NCI-H748 (cell line): ENCODE measurements around the gene SMURF2.
"Not testable (repeated sequence)": the region's sequence is repeated elsewhere in the genome, so short reads cannot be mapped to it uniquely, and the experiment has no call there.

Experiments
- DNase-seq: peaks from one replicate; lab custom pipeline; 2025; ENCODE audit not compliant: unreplicated experiment; lab: John Stamatoyannopoulos, UW

SMURF2 gene

DNA sequence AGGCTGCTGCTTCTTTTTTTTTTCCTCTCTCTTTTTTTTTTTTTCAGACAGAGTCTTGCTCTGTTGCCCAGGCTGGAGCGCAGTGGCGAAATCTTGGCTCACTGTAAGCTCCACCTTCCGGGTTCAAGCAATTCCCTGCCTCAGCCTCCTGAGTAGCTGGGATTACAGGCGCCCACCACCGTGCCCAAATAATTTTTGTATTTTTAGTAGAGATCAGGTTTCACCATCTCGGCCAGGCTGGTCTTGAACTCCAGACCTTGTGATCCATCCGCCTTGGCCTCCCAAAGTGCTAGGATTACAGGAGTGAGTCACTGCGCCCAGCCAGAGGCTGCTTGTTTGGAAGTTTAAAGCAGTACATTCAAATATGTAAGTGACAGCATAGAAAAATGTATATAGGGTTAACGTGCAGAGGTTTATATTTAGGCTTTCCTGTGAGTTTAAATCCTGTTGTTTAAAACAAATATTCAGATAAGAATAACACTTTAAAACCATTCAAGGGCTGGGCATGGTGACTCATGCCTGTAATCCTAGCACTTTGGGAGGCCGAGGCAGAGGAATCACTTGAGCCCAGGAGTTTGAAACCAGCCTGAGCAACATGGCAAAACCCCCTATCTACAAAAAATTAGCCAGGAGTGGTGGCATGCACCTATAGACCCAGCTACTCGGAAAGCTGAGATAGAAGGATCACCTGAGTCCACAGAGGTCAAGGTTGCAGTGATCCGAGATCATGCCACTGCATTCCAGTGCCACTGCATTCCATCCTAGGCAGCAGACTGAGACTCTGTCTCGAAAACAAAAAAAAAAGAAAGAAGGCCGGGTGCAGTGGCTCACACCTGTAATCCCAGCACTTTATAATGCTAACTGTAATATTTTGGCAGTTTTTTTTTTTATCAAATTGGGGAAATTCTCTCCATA, 6.0 kb upstream of the SMURF2 start:
- not testable (repeated sequence) for DNase-seq

DNA sequence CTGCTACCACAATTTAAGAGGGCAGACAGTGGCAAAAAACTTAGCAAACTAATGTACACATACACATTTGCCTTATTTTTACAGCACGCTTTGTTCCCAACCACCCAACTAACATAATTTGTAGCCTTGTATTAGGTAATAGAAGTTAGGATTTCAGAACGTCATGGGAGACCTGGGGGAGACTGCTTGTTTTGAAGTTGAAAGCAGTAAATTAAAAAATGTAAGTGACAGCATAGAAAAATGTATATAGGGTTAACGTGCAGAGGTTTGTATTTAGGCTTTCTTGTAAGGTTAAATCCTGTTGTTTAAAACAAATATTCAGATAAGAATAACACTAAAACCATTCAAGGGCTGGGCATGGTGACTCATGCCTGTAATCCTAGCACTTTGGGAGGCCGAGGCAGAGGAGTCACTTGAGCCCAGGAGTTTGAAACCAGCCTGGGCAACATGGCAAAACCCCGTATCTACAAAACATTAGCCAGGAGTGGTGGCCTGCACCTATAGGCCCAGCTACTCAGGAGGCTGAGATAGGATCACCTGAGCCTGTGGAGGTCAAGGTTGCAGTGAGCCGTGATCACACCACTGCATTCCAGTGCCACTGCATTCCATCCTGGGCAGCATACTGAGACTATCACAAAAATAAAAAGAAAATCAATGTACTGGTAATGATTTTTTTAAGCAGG, 2.3 kb upstream of the SMURF2 start:
- DNase-seq: not testable (repeated sequence)

DNA sequence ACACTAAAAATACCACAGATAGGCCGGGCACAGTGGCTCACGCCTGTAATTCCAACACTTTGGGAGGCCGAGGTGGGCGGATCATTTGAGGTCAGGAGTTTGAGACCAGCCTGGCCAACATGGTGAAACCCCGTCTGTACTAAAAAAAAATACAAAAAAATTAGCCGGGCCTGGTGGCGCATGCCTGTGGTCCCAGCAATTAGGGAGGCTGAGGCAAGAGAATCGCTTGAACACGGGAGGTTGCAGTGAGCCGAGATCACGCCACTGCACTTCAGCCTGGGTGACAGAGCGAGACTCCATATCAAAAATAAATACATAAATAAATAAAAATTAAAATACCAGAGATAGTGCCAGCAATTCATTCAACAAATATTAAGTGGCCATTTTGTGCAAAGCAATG, 1.7 kb upstream of the SMURF2 start:
- DNase-seq: not testable (repeated sequence)

- DNase-seq: peak; percentile 79
These were observed 764 bp upstream of the SMURF2 start for GRCh38 chr17:64662774-64663367.

DNA sequence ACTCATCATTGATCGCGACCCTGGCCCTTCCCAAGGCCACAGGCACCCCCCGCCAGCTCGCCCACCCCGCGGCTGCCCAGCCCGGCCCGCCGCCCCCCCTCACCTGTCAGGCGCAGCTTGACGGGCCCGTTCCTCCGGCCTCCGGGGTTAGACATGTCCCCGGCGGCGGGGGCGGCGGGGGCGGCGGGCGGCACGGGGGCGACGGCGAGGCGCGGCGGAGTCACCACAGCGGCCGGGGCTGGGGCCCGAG, 456 bp downstream of the SMURF2 start:
- DNase-seq: no peak

- peak; percentile 56 for DNase-seq
These were observed 955 bp downstream of the SMURF2 start for GRCh38 chr17:64660978-64661725.

DNA sequence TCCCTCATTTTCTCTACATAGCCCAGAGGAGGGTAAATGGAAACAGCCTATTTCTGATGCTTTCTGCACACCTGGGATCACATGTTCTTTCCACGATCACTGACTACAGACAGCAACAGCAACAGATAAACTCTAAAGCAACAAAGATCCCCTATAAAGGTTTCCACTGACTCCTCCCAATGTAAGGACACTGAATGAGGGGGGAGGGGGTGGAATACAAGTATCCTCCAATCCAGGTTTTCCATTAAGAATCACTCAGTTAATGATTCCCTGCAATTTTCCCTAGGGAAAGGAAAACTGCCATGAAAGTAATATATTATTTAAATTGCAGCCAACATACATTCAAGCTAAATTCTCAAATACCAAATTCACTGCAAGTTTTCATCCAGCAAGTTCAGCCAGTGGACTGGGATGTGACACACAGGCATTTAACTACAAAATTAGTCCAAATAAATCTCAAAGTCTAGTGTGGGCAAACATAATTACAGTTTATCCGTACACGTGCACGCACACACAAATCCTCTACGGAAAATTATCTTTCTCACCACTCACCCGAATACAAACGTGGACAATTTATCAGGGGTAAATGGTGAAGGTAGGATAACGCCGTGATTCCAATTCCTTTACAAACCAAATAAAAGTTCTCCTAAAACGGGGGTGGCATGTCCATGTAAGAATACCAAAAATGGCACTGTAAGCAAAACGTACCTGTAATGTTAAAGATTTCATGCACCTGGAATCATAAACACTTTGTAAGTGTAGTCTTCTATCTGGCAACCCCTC, 1.7 kb downstream of the SMURF2 start:
- peak; percentile 26 for DNase-seq

DNA sequence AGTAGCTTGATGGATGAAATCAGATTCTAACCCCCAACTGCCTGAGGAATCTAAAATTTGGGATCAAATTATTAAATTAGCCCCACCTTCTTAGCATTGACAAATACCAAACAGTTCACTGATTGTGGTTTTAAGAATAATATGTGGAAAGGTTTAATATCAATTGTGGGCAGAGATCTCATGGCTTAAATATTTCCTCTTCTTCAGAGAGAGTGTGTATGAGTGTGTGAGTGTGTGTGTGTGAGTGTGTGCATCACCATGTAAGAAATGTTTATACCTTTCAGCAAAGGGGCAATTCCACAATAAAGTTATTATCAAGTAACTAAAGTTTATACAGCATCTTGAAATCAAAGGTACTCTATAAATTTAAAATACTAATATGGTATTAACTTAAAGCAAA, 3.2 kb downstream of the SMURF2 start:
- DNase-seq: no peak

DNA sequence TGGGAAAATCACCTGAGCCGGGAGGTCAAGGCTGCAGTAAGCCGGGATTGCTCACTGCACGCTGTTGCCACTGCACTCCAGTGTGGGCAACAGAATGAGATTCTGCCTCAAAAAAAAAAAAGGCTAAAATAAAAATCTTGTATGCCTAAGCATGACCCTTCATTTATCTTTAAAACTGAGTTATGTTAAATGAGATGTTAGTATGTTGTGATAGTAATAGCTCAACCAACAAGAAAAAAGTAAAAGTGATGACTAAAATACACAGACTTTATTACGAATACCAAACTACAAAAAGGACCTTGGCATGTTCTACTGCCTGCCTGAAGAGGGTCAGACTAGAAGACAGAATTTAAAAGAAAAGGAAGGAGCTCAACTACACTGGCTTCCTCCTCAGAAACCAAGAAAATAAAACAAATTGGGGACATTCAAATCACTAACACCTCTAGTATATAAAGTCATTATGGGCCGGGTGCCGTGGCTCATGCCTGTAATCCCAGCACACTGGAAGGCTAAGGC, 4.4 kb downstream of the SMURF2 start:
- no peak for DNase-seq

- no peak for DNase-seq
These were observed 6.4 kb downstream of the SMURF2 start for GRCh38 chr17:64655704-64656103.

GRCh38 chr17:64653985-64654355, 8.1 kb downstream of the SMURF2 start:
- no peak for DNase-seq

GRCh38 chr17:64653325-64653984, 8.7 kb downstream of the SMURF2 start:
- no peak for DNase-seq

DNA sequence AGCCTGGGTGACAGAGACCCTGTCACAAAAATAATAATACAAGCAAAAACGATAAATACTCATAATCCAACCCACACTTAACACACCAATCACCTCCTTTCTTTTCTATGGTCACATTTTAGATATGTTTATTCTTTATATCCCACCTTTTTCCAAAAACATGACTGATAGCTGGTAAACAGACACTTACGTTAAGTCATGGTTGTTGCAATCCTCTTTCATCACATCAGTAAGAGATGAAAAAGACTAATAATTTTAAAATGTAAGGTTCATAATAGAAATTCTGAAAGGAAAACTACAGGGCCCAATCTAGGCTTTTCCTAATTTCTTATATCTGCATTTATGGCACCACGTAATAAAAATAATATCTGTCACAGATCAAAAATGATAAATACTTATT, 10.2 kb downstream of the SMURF2 start:
- DNase-seq: no peak

GRCh38 chr17:64648234-64648633, 13.9 kb downstream of the SMURF2 start:
- DNase-seq: no peak

GRCh38 chr17:64647817-64648216, 14.3 kb downstream of the SMURF2 start:
- no peak for DNase-seq

DNA sequence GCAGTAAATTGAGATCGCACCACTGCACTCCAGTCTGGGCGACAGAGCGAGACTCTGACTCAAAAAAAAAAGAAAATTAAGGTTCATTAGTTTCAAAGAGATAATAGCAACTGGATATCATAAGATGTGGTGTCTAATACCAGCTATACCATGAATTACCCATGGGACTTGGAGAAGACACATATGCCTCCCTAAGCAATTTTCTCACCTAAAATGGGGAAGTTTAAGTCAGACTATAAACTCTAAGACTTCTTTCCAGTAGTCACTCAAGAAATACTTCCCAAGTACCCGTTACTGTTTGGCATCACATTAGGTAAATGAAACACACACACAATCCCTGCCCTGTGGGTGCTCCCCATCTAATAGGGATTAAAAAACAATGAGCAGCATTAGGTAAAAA, 22.6 kb downstream of the SMURF2 start:
- DNase-seq: no peak

GRCh38 chr17:64638552-64639203, 23.4 kb downstream of the SMURF2 start:
- DNase-seq: no peak

- peak; percentile 9 for DNase-seq
These were observed 26.3 kb downstream of the SMURF2 start for GRCh38 chr17:64635647-64636305.

DNA sequence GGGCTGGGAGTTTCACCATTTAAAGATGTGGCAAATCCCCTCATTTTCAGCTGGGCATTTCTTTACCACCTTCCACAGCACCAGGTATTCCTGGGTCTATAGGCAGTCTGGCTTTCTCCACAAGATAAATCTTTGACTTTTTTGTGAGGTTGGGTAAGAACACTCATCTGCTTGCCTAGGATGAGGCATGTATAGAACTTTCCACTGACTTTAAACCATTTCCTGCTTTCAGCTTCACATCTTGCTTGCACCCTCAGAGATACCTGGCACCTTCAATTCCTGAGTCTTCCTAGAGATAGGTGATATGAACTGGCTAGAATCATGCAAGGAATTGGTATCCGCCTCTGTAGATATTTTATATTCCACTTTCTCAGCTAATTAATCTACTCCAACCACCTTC, 27.9 kb downstream of the SMURF2 start:
- DNase-seq: no peak
